HG03432 (cell line): ENCODE results near the gene CDC42BPA.
A peak's percentile ranks its signal among the peaks of the same experiment; 100 is the strongest.

ENCODE experiments used
- ATAC-seq: cut with Tn5 transposase; IDR thresholded peaks from one replicate; pipeline ENCODE4 v1.9.1; 2021; ENCODE audit warnings: mild to moderate bottlenecking, moderate library complexity; ENCODE audit not compliant: unreplicated experiment

Gene CDC42BPA

DNA sequence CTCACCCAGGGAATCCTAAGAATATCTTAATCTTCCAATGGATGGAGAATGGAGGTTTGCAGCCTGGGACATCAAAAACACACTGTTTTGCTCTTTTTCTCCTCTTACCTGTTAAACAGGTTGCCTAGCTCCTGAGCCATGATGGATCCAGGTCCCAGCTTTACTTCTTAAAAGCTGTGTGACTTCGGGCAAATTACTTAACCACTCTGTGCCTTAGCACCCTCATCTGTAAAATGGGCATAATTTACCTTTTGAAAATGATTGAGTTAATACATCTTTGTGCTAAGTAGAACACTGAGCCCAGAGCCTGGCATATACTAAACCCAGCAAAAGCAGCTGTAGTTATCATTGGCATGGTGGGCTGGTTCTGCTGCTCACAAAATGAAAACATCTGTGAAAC lies 368.0 kb downstream of the CDC42BPA start:
- ATAC-seq, result no peak

DNA sequence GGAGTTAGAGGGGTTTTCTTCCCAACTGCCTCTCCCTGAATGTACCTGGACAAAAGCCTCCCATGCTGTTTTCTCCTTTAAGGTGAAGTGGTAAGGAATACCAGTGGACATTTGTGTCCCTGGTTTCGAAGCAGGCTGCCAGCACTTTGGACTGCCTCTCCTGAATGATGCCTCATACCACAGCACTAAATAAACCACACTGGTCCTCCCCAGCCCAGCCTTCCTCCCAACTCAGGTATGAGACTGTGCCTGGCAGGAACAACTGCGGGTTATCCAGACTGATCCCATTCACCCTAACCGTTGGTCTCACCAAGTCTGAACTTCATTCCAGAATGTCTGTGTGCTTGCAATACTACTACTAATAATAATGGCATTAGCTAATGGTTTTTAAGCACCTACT lies 368.9 kb downstream of the CDC42BPA start:
- ATAC-seq, result no peak

DNA sequence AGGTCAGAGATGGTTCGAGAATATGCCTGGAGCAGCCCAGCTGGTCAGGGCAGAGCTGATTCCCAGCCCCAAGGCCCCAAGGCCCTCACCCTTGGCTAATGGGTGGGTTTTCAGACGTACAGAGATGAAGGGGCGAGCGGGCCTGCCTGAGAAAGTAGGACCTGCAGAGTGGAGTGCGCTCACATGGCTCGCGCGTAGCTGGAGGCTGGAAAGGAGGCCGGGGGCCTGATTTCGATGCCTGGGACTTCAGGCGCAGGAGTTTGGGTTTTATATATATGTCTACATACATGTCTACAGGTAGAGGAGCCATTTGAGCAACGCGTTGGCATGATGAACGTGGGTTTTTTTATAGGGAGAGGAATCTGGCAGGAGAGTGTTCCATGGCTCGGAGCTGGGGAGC lies 369.3 kb downstream of the CDC42BPA start:
- ATAC-seq, result no peak

DNA sequence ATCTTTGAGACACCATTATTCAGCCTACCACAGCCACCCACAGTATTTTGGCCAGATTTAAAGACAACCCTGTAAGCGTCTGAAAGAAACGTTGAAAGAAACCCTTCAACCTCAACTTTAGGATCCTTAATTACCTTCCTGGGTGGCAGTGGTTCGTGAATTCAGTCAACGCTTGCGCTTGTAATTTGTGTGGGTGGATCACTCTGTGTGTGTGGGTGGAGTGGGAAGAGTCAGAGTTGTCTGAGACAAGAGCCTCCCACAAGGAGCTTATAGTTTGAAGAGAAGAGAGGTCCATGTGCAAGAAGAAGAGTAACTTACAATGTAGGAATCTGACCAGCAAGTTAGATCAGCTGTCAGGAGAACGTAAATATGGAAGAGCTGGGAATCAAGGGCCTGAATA lies 369.8 kb downstream of the CDC42BPA start:
- ATAC-seq, result no peak

DNA sequence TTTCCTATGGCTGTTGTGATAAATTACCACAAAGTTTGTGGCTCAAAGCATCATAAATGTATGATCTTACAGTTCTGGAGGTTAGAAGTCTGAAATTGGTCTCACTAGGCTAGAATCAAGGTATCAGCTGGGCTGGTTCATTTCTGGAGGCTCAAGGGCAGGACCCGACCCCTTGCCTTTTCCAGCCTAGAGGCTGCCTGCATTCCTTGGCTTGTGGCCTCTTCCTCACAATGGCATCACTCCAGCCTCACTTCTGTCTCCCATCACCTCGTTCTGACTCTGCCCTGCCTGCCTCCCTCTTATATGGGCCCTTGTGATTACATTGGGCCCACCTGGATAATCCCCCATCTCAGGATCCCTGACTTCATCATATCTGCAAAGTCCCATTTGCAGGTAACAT lies 370.2 kb downstream of the CDC42BPA start:
- ATAC-seq, result no peak

DNA sequence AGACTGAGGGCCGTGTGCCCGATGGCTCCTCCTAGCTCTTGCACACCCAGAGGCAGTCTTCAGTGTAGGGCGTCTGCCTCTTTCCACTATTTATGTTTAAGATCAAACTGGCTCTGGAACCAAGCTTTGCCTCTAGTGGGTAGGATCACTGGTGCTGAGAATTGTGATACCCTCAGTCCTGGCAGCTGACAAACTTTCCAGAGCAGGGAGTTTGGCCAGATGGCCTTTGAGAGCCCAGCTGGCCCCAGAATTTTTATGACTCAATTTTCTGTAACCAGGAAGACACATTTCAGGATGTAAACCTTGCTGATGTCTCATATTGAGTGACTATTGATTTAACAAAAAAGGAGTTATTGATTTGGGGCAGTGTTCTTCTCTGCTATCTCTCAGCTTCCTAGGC lies 371.5 kb downstream of the CDC42BPA start:
- no peak for ATAC-seq

DNA sequence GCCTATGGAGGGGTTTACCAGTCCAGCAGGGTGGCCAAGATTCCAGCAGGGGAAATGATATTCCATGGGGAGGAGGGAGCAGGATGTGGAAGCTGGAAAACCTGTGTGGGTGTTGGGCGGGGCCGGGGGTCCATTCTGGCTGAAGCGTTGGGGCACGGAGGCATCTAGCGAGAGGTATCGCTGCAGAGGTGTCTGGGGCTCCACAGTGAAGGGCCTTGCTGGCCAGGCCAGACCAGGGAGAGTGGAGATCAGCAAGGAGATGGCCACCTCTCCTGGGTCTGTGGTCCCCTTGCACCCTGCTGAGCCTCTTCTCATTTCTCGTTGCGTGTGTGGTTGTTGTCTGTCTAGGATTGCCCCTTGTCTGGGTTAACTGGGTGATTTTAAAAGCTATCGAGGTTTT lies 372.0 kb downstream of the CDC42BPA start:
- no peak for ATAC-seq

DNA sequence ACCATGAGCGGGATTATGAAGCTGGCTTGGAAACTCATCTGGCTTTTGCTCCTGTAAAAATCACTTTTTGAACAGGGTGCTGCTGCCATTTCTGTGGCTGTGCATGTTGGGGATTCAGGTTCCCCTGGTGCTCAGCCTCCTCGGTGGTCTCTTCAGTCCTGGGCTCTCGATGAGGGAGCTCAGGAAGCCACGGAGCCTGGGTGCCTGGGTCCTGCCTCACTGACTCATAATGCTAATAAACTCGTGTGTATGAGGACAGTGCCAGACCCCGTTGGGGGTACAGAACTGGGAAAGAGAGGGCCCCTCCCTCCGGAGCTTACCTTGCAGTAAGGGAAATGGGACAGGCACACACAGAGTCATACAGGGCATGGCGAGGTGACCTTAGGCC lies 372.4 kb downstream of the CDC42BPA start:
- ATAC-seq, result no peak

DNA sequence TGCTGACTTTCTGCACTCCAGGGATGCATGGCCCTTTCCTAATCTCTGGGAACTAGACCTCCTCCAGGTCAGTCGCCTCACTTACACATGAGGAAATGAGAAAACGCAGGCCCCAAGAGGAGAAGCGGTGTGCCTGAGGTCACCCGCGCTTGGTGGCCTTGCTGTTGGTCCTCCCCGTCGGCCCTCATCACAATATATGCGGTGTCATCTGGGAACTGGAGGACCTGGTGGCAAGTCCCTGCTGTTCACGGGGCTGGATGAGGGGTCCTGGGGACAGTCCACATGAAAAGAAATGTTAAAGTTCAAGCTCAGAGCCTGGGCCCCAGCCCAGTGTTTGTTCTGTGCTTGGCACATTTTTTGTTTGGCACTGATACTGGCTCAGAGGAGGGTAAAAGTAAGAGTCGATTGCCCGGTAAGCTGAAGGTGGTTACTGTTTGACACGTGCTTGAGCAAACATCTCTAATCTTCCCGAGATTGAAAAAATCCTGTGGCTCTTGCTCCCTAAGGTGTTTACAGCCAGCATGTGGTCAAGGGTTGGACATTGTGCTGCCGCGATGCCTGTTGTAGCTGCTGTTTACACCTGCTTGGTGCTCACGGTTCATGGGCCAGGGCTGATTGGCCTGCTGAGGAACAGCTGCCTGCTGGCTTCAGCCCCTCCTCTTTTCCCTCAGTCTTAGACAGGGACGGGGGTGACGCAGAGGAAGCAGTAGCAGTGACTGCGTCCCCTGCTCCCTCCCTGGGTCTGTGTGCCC lies 373.0 kb downstream of the CDC42BPA start:
- ATAC-seq, result no peak

DNA sequence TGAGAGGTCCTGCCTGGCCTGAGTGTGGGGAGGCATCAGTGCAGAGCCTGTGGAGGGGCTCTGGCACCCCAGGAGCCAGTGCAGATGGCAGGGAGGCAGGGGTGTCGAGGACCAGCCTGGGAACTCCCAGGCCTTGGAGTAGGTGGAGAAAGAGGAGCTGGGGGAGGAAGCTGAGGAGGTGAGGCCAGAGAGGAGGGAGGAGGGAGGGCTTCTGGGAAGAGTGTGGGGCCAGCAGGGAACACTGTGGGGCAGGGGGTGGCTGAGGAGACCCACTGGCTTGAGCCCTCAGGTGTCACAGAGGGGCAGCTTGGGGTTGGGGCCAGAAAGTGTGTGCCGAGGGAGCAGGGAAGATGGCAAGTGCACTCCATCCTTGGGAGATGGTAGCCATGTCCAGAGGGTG lies 374.4 kb downstream of the CDC42BPA start:
- no peak for ATAC-seq

DNA sequence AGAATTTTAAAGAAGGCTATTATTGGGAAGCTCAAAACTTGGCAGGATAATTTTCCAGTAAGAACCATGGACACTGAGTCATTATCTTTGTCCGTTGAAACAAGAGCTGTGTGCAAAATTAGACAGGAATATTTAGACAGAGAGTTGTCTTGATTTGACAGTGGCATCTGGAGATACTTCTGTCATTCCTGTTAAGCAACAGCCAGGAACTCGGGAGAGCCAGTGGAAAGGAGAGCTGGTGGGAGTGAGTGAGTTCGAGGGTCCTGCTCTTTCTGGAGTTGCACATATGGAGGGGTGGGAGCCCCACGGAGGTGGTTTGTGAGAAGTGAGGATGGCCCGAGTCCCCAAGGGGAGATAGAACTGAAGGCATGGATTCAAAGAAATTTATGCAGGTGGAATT lies 375.1 kb downstream of the CDC42BPA start:
- ATAC-seq, result no peak

DNA sequence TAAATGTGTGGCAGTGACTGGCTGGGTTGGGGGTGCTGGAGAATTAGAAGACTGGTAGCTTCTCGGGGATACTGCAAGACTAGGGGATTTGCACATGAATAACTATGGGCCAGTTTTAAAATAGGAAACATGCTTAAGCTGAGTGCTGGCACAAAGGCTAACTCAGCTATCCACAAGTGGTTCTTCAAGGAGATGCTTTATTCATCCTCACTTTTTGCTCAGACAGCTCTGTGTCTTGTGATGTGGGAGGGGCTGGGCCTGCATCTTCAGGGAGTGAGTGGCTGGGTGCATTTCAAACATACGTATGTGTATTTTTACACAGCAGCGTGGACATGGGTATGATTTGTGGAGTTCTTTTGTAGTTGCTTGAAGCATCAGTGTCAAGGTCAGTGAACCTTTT lies 375.9 kb downstream of the CDC42BPA start:
- ATAC-seq, result no peak

DNA sequence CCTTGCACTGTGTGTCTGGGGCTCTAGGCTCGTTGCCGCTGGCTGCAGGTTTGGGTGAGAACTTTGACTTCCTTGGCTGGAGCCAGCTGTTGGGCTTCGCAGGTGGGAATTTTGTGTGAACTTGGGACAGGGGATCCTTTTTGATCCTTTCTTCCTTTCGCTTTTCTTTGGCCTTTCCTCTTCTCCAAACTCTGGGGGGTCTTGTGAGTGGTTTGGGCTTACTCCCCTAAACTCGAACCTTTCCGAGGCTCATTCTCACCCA lies 377.6 kb downstream of the CDC42BPA start:
- no peak for ATAC-seq

DNA sequence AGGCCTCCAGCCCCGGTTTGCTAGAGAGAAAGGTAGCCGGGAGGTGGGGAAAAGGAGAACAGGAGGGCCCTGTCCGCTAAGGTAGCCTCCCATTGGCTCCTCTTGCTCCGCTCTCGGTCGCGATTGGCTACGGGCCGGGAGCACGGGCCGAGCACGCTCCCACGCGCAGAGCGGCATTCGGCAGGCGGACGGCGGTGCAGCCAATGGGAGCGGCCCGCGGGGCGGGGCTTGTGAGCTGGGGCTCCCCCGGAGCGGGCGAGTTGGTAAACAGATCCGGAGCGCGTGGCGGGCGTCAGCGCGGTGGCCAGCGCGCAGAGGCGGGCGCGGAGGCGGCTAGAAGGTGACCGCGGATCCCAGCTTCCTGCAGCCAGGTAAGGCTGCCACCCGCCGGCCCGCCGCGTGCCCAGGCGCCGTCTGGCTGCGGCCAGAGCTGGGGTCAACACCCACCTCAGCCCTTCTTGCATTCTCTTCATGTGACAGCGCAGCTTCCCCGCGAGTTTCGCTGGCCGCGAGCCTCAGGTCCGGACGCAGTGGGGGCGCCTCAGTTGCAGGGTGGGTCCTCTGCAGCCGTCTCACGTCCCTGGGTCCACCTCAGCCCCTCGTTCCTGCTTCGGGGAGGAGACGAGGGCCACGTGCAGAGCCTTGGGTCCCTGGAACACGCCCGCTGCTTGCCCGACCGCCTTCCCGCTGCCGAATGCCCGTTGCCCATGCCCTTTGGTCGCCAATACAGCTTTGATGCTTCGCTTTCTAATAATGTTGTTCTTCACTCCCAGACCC lies 378.1 kb downstream of the CDC42BPA start, which contains the start of gene COQ8A:
TSS of gene COQ8A (plus strand) at position 266 of the 777 bp plus-strand sequence. CDS start 21,092 bp downstream, outside the sequence.
- ATAC-seq, result peak; percentile 94
